Endothelial cell of hepatic sinusoid (primary cell): ENCODE results near the gene MAPK8IP2.
"Not testable (repeated sequence)": the region's sequence is repeated elsewhere in the genome, so short reads cannot be mapped to it uniquely, and the experiment has no call there.

Source experiments
- in situ Hi-C: cut with HindIII; loops from 2 replicates; pipeline ENCODE4 v1.10.0; 2017; ENCODE audit warnings: low sequenced_read_pairs

The MAPK8IP2 gene

GRCh38 chr22:50633086-50633485 is 32.5 kb downstream of the MAPK8IP2 start:
- in situ Hi-C loops, result loop anchor here (5.0 kb wide), 1 partner anchor 34 kb away; no protein-coding TSS in a partner anchor

DNA sequence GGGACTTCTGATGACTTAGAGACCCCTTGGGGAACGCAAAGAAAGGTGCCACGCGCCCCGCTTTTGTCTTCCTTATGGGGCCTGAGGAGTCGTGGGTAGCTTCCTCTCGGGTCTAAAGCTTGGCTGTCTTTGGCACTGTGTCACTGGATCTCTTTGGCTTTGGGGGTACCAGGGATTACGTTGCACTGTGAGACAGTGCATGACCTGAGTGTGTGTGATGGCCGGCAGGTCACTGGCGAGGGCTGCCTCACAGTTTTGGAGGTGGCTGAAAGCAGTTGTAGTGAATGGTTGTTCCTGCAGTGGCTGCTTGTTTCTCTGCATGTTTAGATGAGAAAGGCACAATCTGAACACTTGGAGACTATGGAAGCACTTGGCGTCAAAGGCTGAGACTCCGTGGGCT is 33.2 kb downstream of the MAPK8IP2 start:
- in situ Hi-C loops, result loop anchor here (5.0 kb wide), 1 partner anchor 34 kb away; no protein-coding TSS in a partner anchor

DNA sequence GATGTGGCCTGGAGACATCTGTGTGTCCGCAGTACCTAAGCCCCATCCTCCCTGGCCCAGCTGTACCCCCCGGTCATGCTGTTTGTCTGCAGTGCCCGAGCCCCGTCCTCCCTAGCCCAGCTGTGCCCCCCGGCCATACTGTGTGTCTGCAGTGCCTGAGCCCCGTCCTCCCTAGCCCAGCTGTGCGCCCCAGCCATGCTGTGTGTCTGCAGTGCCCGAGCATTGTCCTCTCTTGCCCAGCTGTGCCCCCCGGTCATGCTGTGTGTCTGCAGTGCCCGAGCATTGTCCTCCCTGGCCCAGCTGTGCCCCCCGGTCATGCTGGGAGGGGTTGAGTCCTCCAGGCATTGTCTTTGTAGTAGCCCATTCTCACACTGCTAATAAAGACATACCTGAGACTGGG is 35.0 kb downstream of the MAPK8IP2 start:
- in situ Hi-C loops, result no loop called here

- in situ Hi-C loops, result not testable (repeated sequence)
These were observed 39.7 kb downstream of the MAPK8IP2 start for GRCh38 chr22:50640296-50640695.

DNA sequence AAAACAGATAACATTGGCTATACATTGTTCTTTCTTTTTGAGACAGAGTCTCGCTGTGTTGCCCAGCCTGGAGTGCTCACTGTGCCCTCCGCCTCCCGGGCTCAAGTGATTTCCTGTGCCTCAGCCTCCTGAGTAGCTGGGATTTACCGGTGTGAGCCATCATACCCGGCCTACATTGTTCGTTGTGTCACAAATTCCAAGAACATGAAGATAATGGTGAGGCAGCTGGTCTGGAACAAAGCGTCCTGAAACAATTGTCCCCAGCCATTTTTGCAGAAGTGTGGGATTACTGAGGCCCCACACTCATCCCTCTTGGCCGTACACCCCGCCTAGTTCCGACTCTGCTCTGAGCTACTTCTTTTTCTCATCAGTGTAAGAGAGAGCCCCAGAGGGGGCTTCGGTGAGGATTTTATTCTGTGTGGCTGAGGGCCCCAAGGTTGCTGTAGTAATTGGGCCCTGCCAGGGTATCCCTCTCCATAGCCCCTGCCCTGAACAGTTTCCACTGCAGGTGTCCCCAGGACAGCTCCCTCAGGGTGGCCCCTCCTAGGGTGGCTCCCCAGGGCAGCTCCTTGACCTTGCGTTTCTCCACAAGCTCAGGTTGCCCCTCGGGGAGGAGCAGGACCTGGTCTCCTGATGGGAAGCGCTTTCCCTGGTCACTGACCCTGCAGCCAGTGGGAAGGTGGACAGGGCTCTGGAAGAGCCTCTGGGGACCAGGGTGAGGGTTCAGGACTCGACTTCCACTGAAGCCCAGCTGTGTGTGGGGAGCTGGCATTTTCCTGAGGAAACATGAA is 40.5 kb downstream of the MAPK8IP2 start:
- in situ Hi-C loops, result no loop called here

DNA sequence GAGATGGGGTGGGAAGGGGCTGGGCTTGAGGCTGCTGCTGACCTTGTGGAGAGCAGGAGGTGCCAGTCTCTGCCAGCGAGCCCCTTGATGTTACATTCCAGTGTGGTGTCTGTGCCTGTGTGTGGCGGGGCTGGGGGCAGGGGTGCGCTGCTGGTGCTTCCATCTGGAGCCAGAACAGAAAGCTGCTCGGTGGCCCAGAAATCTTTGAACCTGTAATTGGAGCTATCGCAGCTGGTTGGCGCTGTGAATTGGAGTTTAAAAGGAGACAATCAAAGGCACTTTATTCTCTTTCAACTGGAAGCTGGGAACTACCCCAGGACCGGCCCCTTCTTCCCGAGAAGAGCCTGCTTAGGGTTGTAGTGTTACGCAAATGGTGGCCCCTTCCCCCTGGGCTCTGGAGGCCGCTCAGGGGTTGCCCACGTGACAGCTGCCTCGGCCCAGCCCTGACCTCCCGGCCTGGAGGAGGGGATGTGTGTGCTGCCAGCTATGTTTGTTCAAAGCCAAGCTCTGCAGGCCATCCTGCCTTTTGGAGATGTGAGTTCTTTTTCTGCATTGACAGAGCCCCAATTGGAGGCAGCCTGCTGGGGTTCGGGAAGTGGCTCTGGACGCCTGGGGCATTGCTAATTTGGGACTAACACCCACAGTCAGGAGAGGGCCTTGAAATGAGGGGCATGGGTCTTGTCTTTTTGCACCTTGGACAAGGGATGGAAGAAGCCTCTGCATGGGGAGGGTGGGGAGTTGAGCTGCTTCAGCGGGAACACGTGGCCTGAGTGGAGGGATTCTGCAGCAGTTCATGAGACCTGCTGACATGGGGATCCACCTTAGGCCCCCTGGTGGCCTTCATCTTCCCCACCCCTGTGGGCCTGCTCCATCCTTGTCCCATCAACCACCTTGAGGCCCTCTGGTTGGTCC is 41.4 kb downstream of the MAPK8IP2 start:
- in situ Hi-C loops, result no loop called here

DNA sequence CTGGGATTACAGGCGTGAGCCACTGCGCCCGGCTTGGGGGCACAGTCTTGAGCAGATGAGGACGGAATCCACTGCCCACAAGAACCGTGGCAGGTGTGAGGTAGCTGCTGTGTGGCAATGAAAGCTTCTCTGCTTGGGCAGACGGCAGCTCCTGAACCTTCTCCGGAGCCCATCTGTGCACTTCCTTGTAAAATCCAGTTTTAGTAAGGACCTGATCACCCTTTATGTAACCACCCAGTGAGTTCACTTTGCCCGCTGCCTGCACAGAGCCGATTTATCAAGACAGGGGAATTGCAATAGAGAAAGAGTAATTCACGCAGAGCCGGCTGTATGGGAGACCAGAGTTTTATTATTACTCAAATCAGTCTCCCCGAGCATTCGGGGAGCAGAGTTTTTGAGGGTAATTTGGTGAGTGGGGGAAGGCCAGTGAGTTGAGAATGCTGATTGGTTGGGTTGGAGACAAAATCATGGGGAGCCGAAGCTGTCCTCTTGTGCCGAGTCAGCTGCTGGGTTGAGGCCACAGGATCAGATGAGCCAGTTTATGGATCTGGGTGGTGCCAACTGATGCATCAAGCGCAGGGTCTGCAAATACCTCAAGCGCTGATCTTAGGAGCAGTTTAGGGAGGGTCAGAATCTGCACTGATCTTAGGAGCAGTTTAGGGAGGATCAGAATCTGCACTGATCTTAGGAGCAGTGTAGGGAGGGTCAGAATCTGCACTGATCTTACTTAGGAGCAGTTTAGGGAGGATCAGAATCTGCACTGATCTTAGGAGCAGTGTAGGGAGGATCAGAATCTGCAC is 42.6 kb downstream of the MAPK8IP2 start:
- in situ Hi-C loops, result not testable (repeated sequence)

- in situ Hi-C loops, result not testable (repeated sequence)
These were observed 43.2 kb downstream of the MAPK8IP2 start for GRCh38 chr22:50643821-50644101.

- in situ Hi-C loops, result no loop called here
These were observed 52.7 kb downstream of the MAPK8IP2 start for GRCh38 chr22:50653256-50653655.

DNA sequence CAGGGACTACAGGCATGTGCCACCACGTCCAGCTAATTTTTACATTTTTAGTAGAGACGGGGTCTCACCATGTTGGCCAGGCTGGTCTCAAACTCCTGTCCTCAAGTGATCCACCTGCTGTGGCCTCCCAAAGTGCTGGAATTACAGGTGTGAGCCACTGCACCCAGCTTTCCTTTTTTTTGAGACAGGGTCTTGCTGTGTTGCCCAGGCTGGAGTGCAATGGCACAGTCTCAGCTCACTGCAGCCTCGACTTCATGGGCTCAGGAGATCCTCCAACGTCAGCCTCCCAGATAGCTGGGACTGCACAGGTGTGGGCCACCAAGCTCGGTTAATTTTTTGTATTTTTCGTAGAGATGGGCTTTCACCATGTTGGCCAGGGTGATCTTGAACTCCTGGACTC is 54.1 kb downstream of the MAPK8IP2 start:
- in situ Hi-C loops, result not testable (repeated sequence)

GRCh38 chr22:50656122-50657070 is 55.8 kb downstream of the MAPK8IP2 start:
- in situ Hi-C loops, result no loop called here

DNA sequence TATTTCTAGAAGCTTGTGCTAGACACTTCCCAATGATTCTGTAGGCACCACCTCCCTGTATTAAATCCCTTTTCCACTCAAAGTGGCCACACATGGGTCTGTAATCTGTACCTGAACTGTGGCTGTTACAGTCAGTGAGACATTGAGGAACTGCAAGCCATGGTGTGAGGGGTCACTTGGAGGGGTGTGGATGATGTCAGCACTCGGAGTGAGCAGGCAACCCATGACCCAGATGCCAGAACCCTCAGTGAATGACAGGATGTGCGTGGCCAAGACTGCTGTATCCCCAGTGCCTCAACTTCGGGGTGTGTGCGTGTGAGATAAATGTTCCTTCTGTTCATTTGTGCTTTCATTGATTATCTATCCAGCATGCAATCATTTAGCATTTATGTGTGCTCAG is 57.3 kb downstream of the MAPK8IP2 start:
- in situ Hi-C loops, result no loop called here

DNA sequence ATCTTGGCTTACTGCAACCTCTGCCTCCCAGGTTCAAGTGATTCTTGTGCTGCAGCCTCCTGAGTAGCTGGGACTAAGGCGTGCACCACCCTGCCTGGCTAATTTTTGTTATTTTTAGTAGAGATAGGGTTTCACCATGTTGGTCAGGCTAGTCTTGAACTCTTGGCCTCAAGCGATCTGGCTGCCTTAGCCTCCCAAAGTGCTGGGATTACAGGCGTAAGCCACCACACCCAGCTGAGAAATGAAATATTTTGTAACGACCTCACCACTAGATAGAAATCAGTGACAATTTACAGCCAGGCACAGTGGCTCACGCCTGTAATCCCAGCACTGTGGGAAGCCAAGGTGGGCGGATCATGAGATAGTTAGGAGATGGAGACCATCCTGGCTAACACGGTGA is 59.1 kb downstream of the MAPK8IP2 start:
- in situ Hi-C loops, result not testable (repeated sequence)

DNA sequence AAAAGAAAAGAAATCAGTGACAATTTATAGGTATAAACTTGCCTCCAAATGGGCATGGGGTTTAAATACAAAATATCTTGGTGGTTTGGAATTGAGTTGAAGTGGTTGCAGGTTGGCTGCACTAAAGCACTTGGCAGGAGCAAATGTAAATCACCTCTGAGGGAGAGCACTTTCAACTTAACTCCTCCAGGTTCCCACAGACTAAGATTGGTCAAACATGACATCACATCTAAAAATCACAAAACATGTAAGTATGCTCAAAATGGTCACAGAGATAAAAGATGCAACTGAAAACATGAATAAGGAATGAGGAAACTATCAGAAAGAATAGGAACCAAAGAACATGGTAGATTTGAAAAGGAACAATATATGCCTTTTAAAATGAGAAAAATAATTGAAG is 59.7 kb downstream of the MAPK8IP2 start:
- in situ Hi-C loops, result no loop called here
